ENCODE results near the gene PTGES. TPM values are rescaled to one million over a fixed set of nuclear protein-coding genes. Genes with fewer than 3 reads are reported as not detected.

Gene PTGES
- total RNA-seq, 1 experiment from 2014 or later = 2.4 TPM

GRCh38 chr9:129755151-129755550 is 2.3 kb upstream of the PTGES start:
- no CpG with 5 or more reads among the region's 5 CpGs for WGBS (ENCODE audit: extremely low coverage, insufficient read length, low lambda C conversion rate)

More at GRCh38 chr9:129755151-129755550, 2.3 kb upstream of the PTGES start:
- Histone ChIP-seq H3K23me2 (ENCODE audit: insufficient read length, low read depth, low read length, poor library complexity, severe bottlenecking) (no peaks in the 10 kb centered on the region), H3K23ac (ENCODE audit: insufficient read length, low read depth, low read length) (no peak overlapping the region), H2BK12ac (ENCODE audit: insufficient read length, low read depth, low read length) (no peak overlapping the region), H3T11ph (ENCODE audit: low read length) (no peak overlapping the region), H3K4ac (ENCODE audit: low read depth, low read length) (no peak overlapping the region), H3K14ac (ENCODE audit: insufficient read depth, low read length) (no peak overlapping the region), H3K18ac (ENCODE audit: insufficient read length, low read depth, low read length) (no peak overlapping the region), H2AK5ac (ENCODE audit: insufficient read length, low read length) (no peak overlapping the region), H2BK5ac (ENCODE audit: insufficient read length, low read length) (no peak overlapping the region), H4K20me1 (ENCODE audit: control insufficient read depth, insufficient read depth, insufficient read length) (no peaks in the 10 kb centered on the region), H4K8ac (replicated peaks; ENCODE audit: insufficient read length, low read depth, low read length) (no peak overlapping the region), H3K4me2 (ENCODE audit: insufficient read depth, insufficient read length, low read length) (no peak overlapping the region), H3K79me2 (ENCODE audit: insufficient read depth, low read length) (no peaks in the 10 kb centered on the region), H3K9me3 (ENCODE audit: control insufficient read depth, low read depth, low read length) (no peaks in the 10 kb centered on the region), H2BK120ac (ENCODE audit: low read depth, low read length, poor library complexity, severe bottlenecking) (no peak overlapping the region), H4K5ac (ENCODE audit: insufficient read length, low read depth, low read length) (no peak overlapping the region), H3K27me3 (ENCODE audit: insufficient read depth, low read length) (no peaks in the 10 kb centered on the region), H3K4me1 (ENCODE audit: insufficient read depth, low read length) (peaks cover 6% of the 10 kb centered on the region; the same call in 1 of the 2 replicates), H3K79me1 (ENCODE audit: insufficient read depth, low read depth, low read length, poor library complexity, severe bottlenecking) (no peaks in the 10 kb centered on the region), H2BK15ac (ENCODE audit: low read depth, low read length) (no peak overlapping the region), H2AFZ (ENCODE audit: low read length) (no peak overlapping the region), H3K56ac (ENCODE audit: insufficient read length, low read depth, low read length) (no peak overlapping the region), H4K91ac (ENCODE audit: insufficient read length, low read depth, low read length) (no peak overlapping the region), H3K27ac (ENCODE audit: insufficient read length, low read depth, low read length) (no peak overlapping the region), H3K9ac (ENCODE audit: extremely low read depth, insufficient read length, low read length) (no peak overlapping the region), H2BK20ac (ENCODE audit: low read depth, low read length, poor library complexity, severe bottlenecking) (no peak overlapping the region)
- H3K4me1 Mint-ChIP-seq = peaks cover 16 to 19% of the 10 kb centered on the region in 2 experiments
- no peaks in the 10 kb centered on the region for H3K36me3 Mint-ChIP-seq (ENCODE audit: insufficient read depth in 1 of 3, low read depth in 3 of 3)
- no peak overlapping the region for H3K27ac Mint-ChIP-seq
- H3K27me3 Mint-ChIP-seq (ENCODE audit: low read depth) = peaks cover 14% of the 10 kb centered on the region
- no peak overlapping the region for H3K4me3 Mint-ChIP-seq
- TF ChIP-seq CTCF (conservative IDR thresholded peaks at IDR 0.05) = no peak
- H3K9me3 Mint-ChIP-seq = no peaks in the 10 kb centered on the region
- DNase-seq = no peak

All from H9 (cell line).